CD4-positive, CD25-positive, alpha-beta regulatory T cell (primary cell): ENCODE results near the gene PIK3CB. TPM values are rescaled to one million over a fixed set of nuclear protein-coding genes. Genes with fewer than 3 reads are reported as not detected.
A peak's percentile ranks its signal among the peaks of the same experiment; 100 is the strongest.

Experiments used
- ATAC-seq, 2 donors: fragments of 150-1000 bp; cut with Tn5 transposase; one replicate each; pipeline ENCODE4 v1.10.0; 2021; ENCODE audit warnings: low read depth in 2 of 2, moderate number of reproducible peaks in 2 of 2, moderate library complexity in 1 of 2
- DNase-seq, 3 donors: peaks; one replicate each; pipeline versions ENCODE4 v3.0.0 to v3.0.0-alpha.2; 2012 to 2022; ENCODE audit warnings: mixed read lengths in 1 of 3
- H3K27ac ChIP-seq: one replicate; pipeline ENCODE4 v1.7.0; 2013; ENCODE audit warnings: mild to moderate bottlenecking, low read length; ENCODE audit not compliant: insufficient read depth, poor library complexity, severe bottlenecking
- H3K27me3 ChIP-seq: one replicate; pipeline ENCODE4 v1.7.0; 2013; ENCODE audit warnings: low read length; ENCODE audit not compliant: control insufficient read depth, insufficient read depth
- H3K36me3 ChIP-seq: one replicate; pipeline ENCODE4 v1.7.0; 2013; ENCODE audit warnings: mild to moderate bottlenecking, low read length, moderate library complexity; ENCODE audit not compliant: control insufficient read depth, insufficient read depth
- H3K4me1 ChIP-seq: 2 replicates; pipeline ENCODE4 v1.7.0; 2013; ENCODE audit warnings: mild to moderate bottlenecking, low read length; ENCODE audit not compliant: insufficient read depth, control insufficient read depth, poor library complexity, severe bottlenecking
- H3K4me3 ChIP-seq: one replicate; pipeline ENCODE4 v1.7.0; 2013; ENCODE audit warnings: low read depth, mild to moderate bottlenecking, low read length, moderate library complexity
- H3K9me3 ChIP-seq, 2 experiments: 1 replicate in 1 of 2; 2 replicates in 1 of 2; pipeline ENCODE4 v1.7.0; 2013; ENCODE audit warnings: low read length in 2 of 2, mild to moderate bottlenecking in 1 of 2, moderate library complexity in 1 of 2; ENCODE audit not compliant: control insufficient read depth in 2 of 2
- H3K27ac Mint-ChIP-seq, 3 donors: one replicate each; pipeline ENCODE4 v1.8.0; 2020 to 2022; ENCODE audit warnings: mild to moderate bottlenecking in 3 of 3, mixed read lengths in 3 of 3, moderate library complexity in 2 of 3
- H3K27me3 Mint-ChIP-seq: one replicate; pipeline ENCODE4 v1.8.0; 2022; ENCODE audit warnings: mild to moderate bottlenecking, mixed read lengths
- H3K36me3 Mint-ChIP-seq: one replicate; pipeline ENCODE4 v1.8.0; 2020; ENCODE audit warnings: mixed read lengths
- H3K4me1 Mint-ChIP-seq, 4 donors: one replicate each; pipeline ENCODE4 v1.8.0; 2020 to 2022; ENCODE audit warnings: mixed read lengths in 4 of 4, mild to moderate bottlenecking in 1 of 4
- H3K4me3 Mint-ChIP-seq, 4 donors: one replicate each; pipeline ENCODE4 v1.8.0; 2020 to 2022; ENCODE audit warnings: mild to moderate bottlenecking in 4 of 4, mixed read lengths in 4 of 4, moderate library complexity in 3 of 4
- H3K9me3 Mint-ChIP-seq, 7 donors: one replicate each; pipeline ENCODE4 v1.8.0; 2020 to 2022; ENCODE audit warnings: mixed read lengths in 7 of 7, mild to moderate bottlenecking in 3 of 7, moderate library complexity in 2 of 7
- polyA plus RNA-seq, 4 donors: library from polyadenylated mRNA; unstranded; fragments of 300-500 nt; fragmentation: Illumina TruSeq; gene quantifications; one replicate each; pipeline ENCODE4 v1.2.3, GENCODE V29; 2021
- total RNA-seq: library from RNA; stranded (reverse); gene quantifications from one replicate; pipeline ENCODE4 v1.2.3, GENCODE V29; 2022

PIK3CB gene
- total and polyA plus RNA-seq, 5 donors from 2014 or later = 10.3 to 29.2 (median 13.3) TPM

GRCh38 chr3:138705675-138706074, 129.1 kb downstream of the PIK3CB start:
- H3K27ac ChIP-seq = no peak overlapping the region
- H3K9me3 ChIP-seq = no peaks in the 10 kb centered on the region
- Mint-ChIP-seq H3K27ac (no peak overlapping the region), H3K27me3 (no peaks in the 10 kb centered on the region), H3K4me3 (no peak overlapping the region), H3K9me3 (no peaks in the 10 kb centered on the region), H3K4me1 (peaks cover 0 to 5% (median under 1%) of the 10 kb centered on the region in 4 donors), H3K36me3 (peaks cover 35% of the 10 kb centered on the region)
- H3K4me3 ChIP-seq = no peak overlapping the region
- ATAC-seq (no peak), DNase-seq (no peak)
- H3K36me3 ChIP-seq = peaks cover 15% of the 10 kb centered on the region
- no peaks in the 10 kb centered on the region for H3K4me1 ChIP-seq
- H3K27me3 ChIP-seq = no peaks in the 10 kb centered on the region

DNA sequence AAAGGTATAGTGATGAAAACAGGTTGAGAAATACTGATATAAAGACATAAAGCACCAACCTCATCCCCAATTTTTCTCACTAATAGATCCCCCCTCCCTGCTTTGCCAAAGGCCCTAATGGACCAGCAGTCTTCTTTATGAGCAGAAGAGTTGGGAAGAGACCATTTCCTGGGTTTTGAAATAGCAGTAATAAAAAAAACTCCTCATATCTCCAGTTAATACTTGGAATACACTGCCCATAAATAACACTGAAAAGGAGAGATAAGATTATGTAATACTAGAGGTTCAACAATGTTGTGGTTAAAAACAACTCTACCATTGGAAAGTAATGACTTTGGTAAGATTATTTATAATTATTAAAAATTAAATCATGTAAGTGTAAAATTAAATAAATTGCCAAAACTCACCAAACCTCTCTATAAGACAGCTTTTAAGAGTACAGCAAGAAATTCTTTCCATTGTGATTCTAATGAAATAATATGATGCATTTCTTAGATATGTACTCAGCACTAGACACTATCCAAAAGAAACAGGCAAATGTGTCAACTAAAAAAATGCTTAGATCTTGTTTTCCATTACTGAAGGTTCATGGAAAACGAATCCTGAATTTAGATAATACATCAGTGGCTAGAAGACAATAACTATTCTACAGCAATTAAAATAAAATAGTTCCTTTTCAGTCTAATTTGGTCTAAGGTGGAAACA, 137.9 kb downstream of the PIK3CB start:
- H3K4me1 Mint-ChIP-seq = peaks cover 0 to 10% (median 2%) of the 10 kb centered on the region in 4 donors
- Histone ChIP-seq H3K27me3 (no peaks in the 10 kb centered on the region), H3K36me3 (peaks cover 16% of the 10 kb centered on the region), H3K27ac (no peak overlapping the region), H3K4me1 (no peaks in the 10 kb centered on the region), H3K9me3 (no peaks in the 10 kb centered on the region), H3K4me3 (no peak overlapping the region)
- H3K36me3 Mint-ChIP-seq = peaks cover 16% of the 10 kb centered on the region
- no peak for DNase-seq
- no peak for ATAC-seq
- H3K9me3 Mint-ChIP-seq = no peaks in the 10 kb centered on the region
- no peaks in the 10 kb centered on the region for H3K27me3 Mint-ChIP-seq
- H3K27ac Mint-ChIP-seq = no peak overlapping the region
- H3K4me3 Mint-ChIP-seq = no peak overlapping the region

DNA sequence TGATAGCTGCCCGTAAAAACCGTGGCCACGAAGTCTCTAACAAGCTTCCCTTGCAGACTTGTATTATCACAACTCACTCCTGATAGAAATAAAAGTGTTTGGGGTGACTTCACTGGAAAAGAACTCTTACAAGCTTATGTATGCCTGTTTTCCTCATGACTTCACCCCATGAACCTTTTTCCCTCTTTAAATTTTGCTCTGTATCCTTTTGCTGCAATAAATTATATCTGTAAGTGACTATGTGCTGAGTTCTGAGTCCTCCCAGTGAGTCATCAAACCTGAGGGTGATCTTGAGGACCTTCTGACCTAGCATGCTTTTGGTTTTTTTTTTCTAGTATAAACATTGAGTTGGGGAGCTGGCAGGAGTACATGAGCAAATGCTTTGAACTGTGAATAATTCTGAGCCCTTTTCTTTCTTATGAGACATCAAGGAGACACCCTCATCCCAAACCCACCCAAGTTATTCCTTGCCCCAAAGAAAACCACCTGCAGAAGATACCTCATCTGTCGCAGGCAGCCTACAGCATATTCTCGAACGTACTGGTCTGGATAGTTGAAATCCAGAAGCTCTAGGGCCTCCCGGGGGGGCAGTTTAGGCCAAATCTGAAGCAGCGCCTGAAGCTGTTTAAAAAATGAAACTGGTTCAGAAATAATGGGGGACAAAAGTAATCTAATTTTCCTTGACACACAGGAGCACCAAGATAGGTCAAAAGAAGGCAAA, 140.3 kb downstream of the PIK3CB start:
- ATAC-seq (no peak), DNase-seq (no peak)
- H3K9me3 Mint-ChIP-seq = no peaks in the 10 kb centered on the region
- no peak overlapping the region for H3K27ac Mint-ChIP-seq
- no peak overlapping the region for H3K27ac ChIP-seq
- H3K27me3 ChIP-seq = no peaks in the 10 kb centered on the region
- no peaks in the 10 kb centered on the region for H3K27me3 Mint-ChIP-seq
- H3K4me1 Mint-ChIP-seq = peaks cover 0 to 13% (median 2%) of the 10 kb centered on the region in 4 donors
- peaks cover 8% of the 10 kb centered on the region for H3K36me3 Mint-ChIP-seq
- H3K36me3 ChIP-seq = peaks cover 16% of the 10 kb centered on the region
- no peak overlapping the region for H3K4me3 Mint-ChIP-seq
- H3K9me3 ChIP-seq = no peaks in the 10 kb centered on the region
- H3K4me3 ChIP-seq = no peak overlapping the region
- no peaks in the 10 kb centered on the region for H3K4me1 ChIP-seq

DNA sequence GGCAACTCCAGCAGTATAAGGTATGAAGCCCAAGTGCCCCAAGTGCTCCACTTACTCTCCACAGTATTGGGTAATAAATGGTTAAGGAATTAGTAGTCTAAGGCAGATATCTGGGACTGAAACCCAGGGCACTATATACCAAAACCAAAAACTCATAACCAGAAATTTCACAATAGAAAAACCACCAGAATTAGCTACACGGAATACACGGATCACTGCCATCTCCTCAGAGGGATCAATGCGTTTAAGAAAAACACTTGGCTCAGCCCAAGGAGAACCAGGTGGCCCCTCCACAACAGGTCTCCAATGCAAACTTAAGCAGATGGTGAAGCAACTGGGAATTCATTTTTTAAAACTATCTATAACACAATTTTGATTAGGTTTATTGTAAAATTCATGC, 142.6 kb downstream of the PIK3CB start:
- H3K9me3 Mint-ChIP-seq = no peaks in the 10 kb centered on the region
- H3K27ac Mint-ChIP-seq = peak overlapping the region in 1 of 3 donors; percentile 16

DNA sequence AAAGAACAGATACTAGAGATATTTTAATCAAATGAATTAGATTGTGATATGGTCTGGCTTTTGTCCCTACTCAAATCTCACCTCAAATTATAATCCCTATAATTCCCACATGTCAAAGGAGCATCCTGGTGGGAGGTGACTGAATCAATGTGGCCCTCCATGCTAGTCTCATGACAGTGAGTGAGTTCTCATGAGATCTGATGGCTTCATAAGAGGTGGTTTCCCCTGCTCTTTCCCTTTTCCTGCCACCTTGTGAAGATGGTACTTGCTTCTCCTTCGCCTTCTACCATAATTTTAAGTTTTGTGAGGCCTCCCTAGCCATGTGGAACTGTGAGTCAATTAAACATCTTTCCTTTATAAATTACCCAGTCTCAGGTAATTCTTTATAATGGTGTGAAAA, 143.4 kb downstream of the PIK3CB start:
- peaks cover 0 to 13% (median 2%) of the 10 kb centered on the region in 4 donors for H3K4me1 Mint-ChIP-seq
- ATAC-seq (no peak), DNase-seq (no peak)
- Histone ChIP-seq H3K4me1 (no peaks in the 10 kb centered on the region), H3K4me3 (no peak overlapping the region), H3K27ac (no peak overlapping the region), H3K9me3 (no peaks in the 10 kb centered on the region), H3K27me3 (no peaks in the 10 kb centered on the region), H3K36me3 (peaks cover 22% of the 10 kb centered on the region)
- no peaks in the 10 kb centered on the region for H3K9me3 Mint-ChIP-seq
- no peak overlapping the region for H3K4me3 Mint-ChIP-seq
- no peaks in the 10 kb centered on the region for H3K27me3 Mint-ChIP-seq
- H3K36me3 Mint-ChIP-seq = peaks cover 15% of the 10 kb centered on the region
- peak overlapping the region in 1 of 3 donors; percentile 76 for H3K27ac Mint-ChIP-seq

More for the DNA sequence above, 142.6 kb downstream of the PIK3CB start:
- Histone ChIP-seq H3K4me3 (no peak overlapping the region), H3K4me1 (no peaks in the 10 kb centered on the region), H3K9me3 (no peaks in the 10 kb centered on the region), H3K27me3 (no peaks in the 10 kb centered on the region), H3K27ac (no peak overlapping the region), H3K36me3 (peaks cover 23% of the 10 kb centered on the region)
- ATAC-seq (no peak), DNase-seq (no peak)
- H3K4me3 Mint-ChIP-seq = no peak overlapping the region
- H3K36me3 Mint-ChIP-seq = peaks cover 12% of the 10 kb centered on the region
- H3K4me1 Mint-ChIP-seq = peaks cover 0 to 13% (median under 1%) of the 10 kb centered on the region in 4 donors
- H3K27me3 Mint-ChIP-seq = no peaks in the 10 kb centered on the region

- H3K9me3 ChIP-seq = no peaks in the 10 kb centered on the region
- Mint-ChIP-seq H3K4me3 (no peak overlapping the region), H3K9me3 (no peaks in the 10 kb centered on the region), H3K36me3 (peaks cover 15% of the 10 kb centered on the region), H3K4me1 (peaks cover 0 to 13% (median 2%) of the 10 kb centered on the region in 4 donors), H3K27me3 (no peaks in the 10 kb centered on the region), H3K27ac (peak overlapping the region in 1 of 3 donors; percentile 76)
- H3K4me3 ChIP-seq = no peak overlapping the region
- H3K4me1 ChIP-seq = no peaks in the 10 kb centered on the region
- no peaks in the 10 kb centered on the region for H3K27me3 ChIP-seq
- ATAC-seq (no peak), DNase-seq (no peak)
- H3K27ac ChIP-seq = no peak overlapping the region
- peaks cover 22% of the 10 kb centered on the region for H3K36me3 ChIP-seq
These were observed 144.7 kb downstream of the PIK3CB start for GRCh38 chr3:138690036-138690435.

GRCh38 chr3:138688871-138689299, 145.8 kb downstream of the PIK3CB start:
- no peak for ATAC-seq
- Histone ChIP-seq H3K27me3 (no peaks in the 10 kb centered on the region), H3K27ac (no peak overlapping the region), H3K9me3 (no peaks in the 10 kb centered on the region), H3K4me3 (no peak overlapping the region), H3K36me3 (peaks cover 14% of the 10 kb centered on the region), H3K4me1 (no peaks in the 10 kb centered on the region)
- H3K4me3 Mint-ChIP-seq = no peak overlapping the region
- peaks cover 10% of the 10 kb centered on the region for H3K36me3 Mint-ChIP-seq
- H3K4me1 Mint-ChIP-seq = peaks cover 0 to 13% (median 2%) of the 10 kb centered on the region in 4 donors
- H3K27me3 Mint-ChIP-seq = no peaks in the 10 kb centered on the region
- peak in 1 of 3 donors; percentile 27 for DNase-seq
- no peak overlapping the region for H3K27ac Mint-ChIP-seq
- H3K9me3 Mint-ChIP-seq = no peaks in the 10 kb centered on the region
